NCI-H2227 (cell line): ENCODE results near the gene TRAF6.

Source experiments
- DNase-seq: peaks from one replicate; lab custom pipeline; 2025; ENCODE audit not compliant: unreplicated experiment; lab: John Stamatoyannopoulos, UW

The TRAF6 gene

GRCh38 chr11:36459046-36459445, 51.0 kb downstream of the TRAF6 start:
- no peak for DNase-seq

DNA sequence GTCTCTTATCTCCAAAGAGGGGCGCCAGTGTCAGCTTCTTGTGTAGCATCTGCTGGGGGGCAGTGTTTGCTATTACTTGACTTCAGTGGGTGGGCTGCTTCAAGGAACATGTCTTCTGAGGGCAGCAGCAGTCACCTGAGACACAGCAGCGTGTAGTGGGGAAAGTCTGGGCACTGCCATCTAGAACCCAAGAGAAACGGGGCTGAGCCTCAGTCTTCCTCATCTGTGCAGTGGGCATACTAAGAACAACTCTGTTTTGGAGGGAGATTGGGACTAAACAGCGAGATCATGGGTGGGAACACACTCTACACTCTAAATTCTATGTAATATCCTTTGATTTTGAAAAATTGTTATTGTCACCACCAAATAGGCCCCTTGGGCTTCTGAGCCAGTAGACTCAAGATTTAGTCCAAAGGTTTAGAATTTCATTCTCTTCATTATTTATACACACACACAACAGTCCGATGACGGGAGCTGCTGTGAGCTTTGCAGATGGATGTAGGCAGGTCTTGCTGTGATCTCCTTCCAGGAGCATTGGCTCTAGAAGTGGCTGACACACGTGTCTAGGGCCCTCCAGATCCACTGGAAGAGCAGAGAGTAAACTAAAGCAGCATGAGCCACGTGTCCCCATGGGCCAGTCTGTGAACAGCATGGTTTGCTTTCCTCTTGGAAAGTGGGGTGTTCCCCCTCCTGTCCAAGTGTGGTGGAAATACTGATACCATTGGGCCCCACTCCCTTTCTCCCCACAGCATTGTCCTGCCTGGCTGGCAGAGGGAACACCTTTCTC, 51.8 kb downstream of the TRAF6 start:
- no peak for DNase-seq

DNA sequence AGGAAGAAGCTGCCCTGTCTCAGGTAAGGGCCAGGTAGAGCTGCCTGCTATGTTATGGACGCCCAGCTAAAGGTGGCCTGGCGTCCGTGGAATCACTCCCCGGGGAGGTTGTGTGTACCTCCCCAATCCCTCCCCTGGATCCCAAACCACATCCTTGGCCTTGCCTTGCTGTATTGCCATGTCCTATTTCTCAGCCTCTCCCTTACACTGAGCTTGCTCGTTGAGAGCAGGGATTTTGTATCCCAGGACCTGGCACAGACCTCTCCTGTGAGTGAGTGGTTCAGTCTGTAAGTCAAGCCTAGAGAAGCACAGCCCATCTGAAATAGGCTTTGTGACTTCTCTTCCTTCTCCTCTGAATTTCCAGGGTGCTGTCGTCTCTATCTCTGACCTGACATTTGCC, 53.9 kb downstream of the TRAF6 start:
- no peak for DNase-seq

- DNase-seq = no peak
Measured at GRCh38 chr11:36455658-36456111, 54.4 kb downstream of the TRAF6 start.

GRCh38 chr11:36454941-36455631, 55.0 kb downstream of the TRAF6 start:
- no peak for DNase-seq

GRCh38 chr11:36454551-36454940, 55.5 kb downstream of the TRAF6 start:
- no peak for DNase-seq

GRCh38 chr11:36453678-36454077, 56.4 kb downstream of the TRAF6 start:
- no peak for DNase-seq

GRCh38 chr11:36452961-36453360, 57.1 kb downstream of the TRAF6 start:
- no peak for DNase-seq

- no peak for DNase-seq
Measured at GRCh38 chr11:36452236-36452940, 57.7 kb downstream of the TRAF6 start.

DNA sequence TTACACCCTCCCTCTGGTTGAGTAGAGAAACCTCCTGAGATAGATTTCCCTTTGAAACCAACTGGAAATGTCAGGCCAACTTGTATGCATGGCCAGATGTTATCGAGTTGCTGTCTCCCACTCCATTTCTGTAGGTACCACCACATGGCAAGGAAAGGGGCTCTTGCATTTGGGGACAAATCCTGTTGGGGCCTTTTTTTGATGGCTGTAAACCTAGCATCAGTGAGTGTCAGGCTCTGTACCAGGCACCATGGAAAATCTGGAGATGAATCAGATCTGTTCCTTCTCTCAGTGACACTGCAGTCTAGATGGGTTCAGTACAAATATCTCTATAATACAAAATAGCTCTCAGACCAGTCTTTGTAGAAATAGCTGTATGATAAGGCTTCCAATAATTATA, 58.4 kb downstream of the TRAF6 start:
- no peak for DNase-seq

GRCh38 chr11:36451045-36451444, 59.0 kb downstream of the TRAF6 start:
- DNase-seq = no peak

DNA sequence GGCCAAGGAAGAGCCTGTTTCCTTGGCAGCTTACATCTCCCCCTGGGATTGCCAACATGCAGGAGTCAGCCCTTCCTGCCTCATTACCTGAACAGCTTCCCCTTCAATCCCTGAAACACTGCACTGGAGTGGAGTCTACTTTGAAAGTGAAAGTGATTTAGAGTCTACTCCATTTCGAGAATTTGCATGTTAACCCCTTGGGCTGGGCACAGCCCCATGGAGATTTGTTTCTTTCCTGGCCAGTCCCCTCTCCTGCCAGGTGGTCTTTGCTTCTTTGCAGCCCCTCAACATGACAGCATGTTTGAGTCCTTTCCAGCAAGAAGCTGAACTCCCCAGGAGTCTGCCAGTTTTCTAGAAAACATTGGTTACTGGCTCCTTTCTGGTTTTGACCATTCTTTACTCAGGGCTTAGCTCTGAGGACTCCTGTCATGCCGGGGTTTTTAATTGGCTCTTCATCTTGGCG, 59.9 kb downstream of the TRAF6 start:
- DNase-seq = no peak

- DNase-seq = no peak
Measured at GRCh38 chr11:36449561-36450096, 60.4 kb downstream of the TRAF6 start.

DNA sequence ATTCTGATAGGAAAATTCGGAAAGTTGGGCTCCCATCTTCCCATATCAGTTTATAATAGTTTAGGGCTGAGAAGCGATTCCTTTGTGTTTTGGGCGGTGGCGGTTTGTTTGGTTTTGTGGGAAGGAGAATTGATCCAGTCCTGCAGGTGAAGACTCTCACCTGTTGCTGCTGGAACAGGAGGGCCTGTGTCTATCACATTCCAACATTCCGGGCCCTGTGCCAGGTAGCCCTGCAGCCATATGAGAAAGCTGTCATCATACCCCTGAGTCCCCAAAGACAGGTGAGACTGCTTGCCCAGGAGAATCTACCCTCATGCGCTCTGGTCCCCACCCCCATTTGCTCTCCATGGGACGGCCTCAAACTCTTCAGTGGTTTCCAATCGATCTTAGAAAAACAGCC, 62.1 kb downstream of the TRAF6 start:
- DNase-seq = no peak

- no peak for DNase-seq
Measured at GRCh38 chr11:36447514-36447913, 62.6 kb downstream of the TRAF6 start.

- no peak for DNase-seq
Measured at GRCh38 chr11:36446135-36446534, 63.9 kb downstream of the TRAF6 start.

DNA sequence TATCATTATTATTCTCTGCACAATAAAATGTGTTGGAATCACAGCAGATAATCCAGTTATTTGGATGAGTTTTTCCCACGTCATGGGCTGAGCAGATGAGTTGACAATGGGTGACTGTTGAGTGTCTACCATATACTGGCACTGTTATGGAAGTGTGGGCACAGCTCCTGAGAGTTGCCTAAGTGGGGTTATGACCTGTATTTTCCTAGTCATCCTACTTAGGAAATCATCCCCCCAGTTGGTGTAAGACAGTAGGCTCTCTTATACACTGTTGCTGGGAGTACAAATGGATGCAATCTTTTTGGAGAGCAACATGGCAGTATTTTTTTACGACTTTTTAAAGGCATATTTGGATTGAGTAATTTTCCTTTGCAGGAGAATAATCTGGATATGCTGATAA, 66.4 kb downstream of the TRAF6 start:
- DNase-seq = no peak

DNA sequence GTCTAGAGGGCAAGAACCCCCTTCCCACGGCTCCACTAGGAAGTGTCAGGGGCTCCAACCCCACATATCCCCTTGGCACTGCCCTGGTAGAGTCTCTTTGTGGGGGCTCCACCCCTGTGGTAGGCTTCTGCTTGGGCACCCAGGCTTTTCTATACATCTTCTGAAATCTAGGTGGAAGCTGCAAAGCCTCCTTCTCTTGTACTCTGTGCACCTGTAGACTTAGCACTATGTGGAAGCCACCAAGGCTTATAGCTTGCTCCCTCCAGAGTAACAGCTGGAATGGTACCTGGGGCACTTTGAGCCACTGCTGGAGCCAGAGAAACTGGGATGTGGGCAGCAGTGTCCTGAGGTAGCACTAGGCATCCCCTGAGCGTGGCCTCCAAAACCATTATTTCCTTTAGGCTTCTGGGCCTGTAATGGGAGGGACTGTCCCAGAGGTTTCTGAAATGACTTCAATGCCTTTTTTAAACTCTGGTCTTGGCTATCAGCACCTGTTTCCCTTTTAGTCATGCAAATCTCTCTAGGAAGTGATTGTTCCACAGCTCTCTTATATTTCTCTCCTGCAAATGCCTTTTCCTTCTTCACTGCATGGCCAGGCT, 68.4 kb downstream of the TRAF6 start:
- no peak for DNase-seq

DNA sequence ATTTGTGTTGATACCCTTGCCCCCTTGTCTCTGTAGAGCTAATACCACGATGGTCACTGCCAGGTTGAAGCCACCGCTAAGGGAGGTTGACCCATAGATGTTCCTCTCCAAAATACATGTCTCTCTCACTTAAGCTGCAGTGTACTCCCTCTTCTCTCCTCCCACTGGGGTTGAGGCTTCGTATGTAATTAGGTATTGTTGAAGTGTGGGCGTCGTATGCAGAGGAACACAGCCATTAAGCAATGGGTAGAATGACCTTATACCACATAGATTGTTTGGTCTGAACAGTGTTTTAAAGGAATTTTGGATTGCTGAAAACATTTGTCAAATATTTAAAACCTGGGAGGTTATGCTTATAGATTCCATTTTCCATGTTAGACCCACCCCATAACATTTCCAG, 71.9 kb downstream of the TRAF6 start:
- no peak for DNase-seq

DNA sequence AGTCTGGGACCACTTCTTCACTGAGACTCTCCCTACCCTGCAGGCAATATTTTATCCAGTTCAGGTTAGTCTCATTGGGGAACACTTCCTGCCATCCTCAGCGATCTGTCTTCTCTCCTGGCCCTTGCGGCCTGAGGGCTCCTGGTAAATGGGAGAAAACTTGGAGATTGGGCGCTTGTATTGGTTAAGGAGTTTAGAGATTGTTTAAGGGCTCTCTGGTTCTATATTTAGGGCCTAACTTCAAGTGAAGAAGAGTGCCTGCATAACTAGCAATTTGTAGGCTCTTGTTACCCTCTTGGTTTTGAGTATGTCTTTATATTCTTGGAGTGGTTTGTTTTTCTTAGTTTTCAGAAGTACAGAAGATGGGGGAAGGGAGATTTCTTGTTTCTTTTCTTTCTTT, 72.7 kb downstream of the TRAF6 start:
- DNase-seq = no peak
